NCI-H1436 treated with DMSO at 0.1 percent for 48 hours (cell line): ENCODE measurements around the gene RTL9.
"Not testable (repeated sequence)": the region's sequence is repeated elsewhere in the genome, so short reads cannot be mapped to it uniquely, and the experiment has no call there.

Experiments used
- DNase-seq: peaks from one replicate; lab custom pipeline; 2025; lab: John Stamatoyannopoulos, UW

RTL9 gene

GRCh38 chrX:110406250-110406649, 47.6 kb downstream of the RTL9 start:
- DNase-seq, result not testable (repeated sequence)

GRCh38 chrX:110406822-110407221, 48.2 kb downstream of the RTL9 start:
- no peak for DNase-seq

- DNase-seq, result peak; percentile 34
These were observed 49.4 kb downstream of the RTL9 start for GRCh38 chrX:110407910-110408545.
